ENCODE results near the gene HOXD11. TPM values are rescaled to one million over a fixed set of nuclear protein-coding genes. Genes with fewer than 3 reads are reported as not detected.

The HOXD11 gene
- total and polyA plus RNA-seq, 2 experiments from 2014 or later: not detected

DNA sequence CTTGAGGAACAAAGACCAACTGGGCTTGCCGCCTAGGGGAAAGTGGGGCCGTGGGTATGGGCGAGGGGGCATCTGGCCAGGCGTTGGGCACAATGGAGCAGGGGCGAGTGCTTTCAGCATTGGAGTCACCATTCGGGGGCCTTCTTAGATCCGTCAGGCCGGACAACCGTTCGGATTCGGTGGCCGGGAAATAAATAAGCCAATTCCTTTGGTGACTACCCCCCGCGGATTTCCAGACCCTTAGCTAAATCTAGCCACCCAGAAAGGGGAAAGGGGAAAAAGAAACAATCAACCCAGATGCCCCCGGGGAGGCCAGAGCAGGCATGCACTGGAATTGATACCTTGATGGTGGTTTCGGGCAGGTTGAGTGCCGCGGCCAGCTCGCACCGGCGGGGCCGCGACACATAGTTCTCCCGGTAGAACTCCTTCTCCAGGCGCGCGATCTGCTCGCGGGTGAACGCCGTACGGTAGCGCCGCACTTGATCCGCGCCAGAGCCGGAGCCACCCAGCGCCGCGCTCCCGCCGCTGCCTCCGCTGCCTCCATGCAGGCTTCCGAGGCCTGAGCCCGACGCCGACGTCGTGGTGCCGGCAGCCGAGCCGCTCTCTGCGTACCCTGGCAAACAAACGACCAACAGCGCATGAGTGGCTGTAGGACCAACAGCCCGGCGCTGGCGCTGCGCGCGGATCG, 25.1 kb upstream of the HOXD11 start (continued):
- TF ChIP-seq, protein P1, sequence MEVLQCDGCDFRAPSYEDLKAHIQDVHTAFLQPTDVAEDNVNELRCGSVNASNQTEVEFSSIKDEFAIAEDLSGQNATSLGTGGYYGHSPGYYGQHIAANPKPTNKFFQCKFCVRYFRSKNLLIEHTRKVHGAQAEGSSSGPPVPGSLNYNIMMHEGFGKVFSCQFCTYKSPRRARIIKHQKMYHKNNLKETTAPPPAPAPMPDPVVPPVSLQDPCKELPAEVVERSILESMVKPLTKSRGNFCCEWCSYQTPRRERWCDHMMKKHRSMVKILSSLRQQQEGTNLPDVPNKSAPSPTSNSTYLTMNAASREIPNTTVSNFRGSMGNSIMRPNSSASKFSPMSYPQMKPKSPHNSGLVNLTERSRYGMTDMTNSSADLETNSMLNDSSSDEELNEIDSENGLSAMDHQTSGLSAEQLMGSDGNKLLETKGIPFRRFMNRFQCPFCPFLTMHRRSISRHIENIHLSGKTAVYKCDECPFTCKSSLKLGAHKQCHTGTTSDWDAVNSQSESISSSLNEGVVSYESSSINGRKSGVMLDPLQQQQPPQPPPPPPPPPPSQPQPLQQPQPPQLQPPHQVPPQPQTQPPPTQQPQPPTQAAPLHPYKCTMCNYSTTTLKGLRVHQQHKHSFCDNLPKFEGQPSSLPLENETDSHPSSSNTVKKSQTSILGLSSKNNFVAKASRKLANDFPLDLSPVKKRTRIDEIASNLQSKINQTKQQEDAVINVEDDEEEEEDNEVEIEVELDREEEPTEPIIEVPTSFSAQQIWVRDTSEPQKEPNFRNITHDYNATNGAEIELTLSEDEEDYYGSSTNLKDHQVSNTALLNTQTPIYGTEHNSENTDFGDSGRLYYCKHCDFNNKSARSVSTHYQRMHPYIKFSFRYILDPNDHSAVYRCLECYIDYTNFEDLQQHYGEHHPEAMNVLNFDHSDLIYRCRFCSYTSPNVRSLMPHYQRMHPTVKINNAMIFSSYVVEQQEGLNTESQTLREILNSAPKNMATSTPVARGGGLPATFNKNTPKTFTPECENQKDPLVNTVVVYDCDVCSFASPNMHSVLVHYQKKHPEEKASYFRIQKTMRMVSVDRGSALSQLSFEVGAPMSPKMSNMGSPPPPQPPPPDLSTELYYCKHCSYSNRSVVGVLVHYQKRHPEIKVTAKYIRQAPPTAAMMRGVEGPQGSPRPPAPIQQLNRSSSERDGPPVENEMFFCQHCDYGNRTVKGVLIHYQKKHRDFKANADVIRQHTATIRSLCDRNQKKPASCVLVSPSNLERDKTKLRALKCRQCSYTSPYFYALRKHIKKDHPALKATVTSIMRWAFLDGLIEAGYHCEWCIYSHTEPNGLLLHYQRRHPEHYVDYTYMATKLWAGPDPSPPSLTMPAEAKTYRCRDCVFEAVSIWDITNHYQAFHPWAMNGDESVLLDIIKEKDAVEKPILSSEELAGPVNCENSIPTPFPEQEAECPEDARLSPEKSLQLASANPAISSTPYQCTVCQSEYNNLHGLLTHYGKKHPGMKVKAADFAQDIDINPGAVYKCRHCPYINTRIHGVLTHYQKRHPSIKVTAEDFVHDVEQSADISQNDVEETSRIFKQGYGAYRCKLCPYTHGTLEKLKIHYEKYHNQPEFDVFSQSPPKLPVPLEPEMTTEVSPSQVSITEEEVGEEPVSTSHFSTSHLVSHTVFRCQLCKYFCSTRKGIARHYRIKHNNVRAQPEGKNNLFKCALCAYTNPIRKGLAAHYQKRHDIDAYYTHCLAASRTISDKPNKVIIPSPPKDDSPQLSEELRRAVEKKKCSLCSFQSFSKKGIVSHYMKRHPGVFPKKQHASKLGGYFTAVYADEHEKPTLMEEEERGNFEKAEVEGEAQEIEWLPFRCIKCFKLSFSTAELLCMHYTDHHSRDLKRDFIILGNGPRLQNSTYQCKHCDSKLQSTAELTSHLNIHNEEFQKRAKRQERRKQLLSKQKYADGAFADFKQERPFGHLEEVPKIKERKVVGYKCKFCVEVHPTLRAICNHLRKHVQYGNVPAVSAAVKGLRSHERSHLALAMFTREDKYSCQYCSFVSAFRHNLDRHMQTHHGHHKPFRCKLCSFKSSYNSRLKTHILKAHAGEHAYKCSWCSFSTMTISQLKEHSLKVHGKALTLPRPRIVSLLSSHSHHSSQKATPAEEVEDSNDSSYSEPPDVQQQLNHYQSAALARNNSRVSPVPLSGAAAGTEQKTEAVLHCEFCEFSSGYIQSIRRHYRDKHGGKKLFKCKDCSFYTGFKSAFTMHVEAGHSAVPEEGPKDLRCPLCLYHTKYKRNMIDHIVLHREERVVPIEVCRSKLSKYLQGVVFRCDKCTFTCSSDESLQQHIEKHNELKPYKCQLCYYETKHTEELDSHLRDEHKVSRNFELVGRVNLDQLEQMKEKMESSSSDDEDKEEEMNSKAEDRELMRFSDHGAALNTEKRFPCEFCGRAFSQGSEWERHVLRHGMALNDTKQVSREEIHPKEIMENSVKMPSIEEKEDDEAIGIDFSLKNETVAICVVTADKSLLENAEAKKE (CRISPR knock-in tag; IDR thresholded peaks at IDR 0.05): no peak
- TF ChIP-seq POLR2AphosphoS5 (IDR thresholded peaks at IDR 0.05; ENCODE audit: low read depth) (no peak), NANOG (IDR thresholded peaks at IDR 0.05; ENCODE audit: borderline replicate concordance) (no peak)

DNA sequence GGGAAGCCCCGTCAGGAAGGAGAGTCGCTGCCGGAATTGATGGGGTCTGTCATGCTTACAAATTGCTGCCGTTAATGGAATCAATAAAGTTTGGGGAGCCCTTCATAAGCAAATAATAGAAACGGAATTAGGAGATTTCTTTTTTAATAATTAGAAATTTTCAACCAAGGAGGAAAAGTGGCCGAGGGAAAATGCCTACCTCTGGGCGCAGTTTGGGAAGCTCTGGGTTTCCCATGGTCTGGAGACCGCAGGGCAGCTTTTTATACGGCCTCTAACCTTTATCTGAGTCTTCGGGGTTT, 24.6 kb upstream of the HOXD11 start:
- Histone ChIP-seq H3K27ac (ENCODE audit: low read depth) (no peak overlapping the region), H3K36me3 (ENCODE audit: insufficient read depth) (no peaks in the 10 kb centered on the region), H3K9me2 (ENCODE audit: insufficient read depth) (no peaks in the 10 kb centered on the region), H4K20me1 (replicated peaks; ENCODE audit: insufficient read depth) (peaks cover 44% of the 10 kb centered on the region), H3K27me3 (ENCODE audit: insufficient read depth) (peaks cover 98% of the 10 kb centered on the region), H3K4me2 (peak overlapping the region; percentile 60; the same call in 1 of the 2 replicates), H2AFZ (no peak overlapping the region; the same call in 1 of the 2 replicates), H3K4me1 (ENCODE audit: insufficient read depth) (peaks cover 52% of the 10 kb centered on the region), H3F3A (replicated peaks; ENCODE audit: low read depth) (peaks cover 35% of the 10 kb centered on the region), H3K79me2 (replicated peaks; ENCODE audit: insufficient read depth) (no peaks in the 10 kb centered on the region), H3K4me3 (peak overlapping the region; percentile 37)
- Mint-ChIP-seq H3K27ac (no peak overlapping the region), H3K9me3 (peaks cover 11% of the 10 kb centered on the region; the same call in 2 of the 3 replicates), H3K4me1 (peaks cover 47% of the 10 kb centered on the region), H3K27me3 (ENCODE audit: insufficient read depth, low read depth, poor library complexity) (peaks cover 96% of the 10 kb centered on the region), H3K4me3 (peak overlapping the region; percentile 40; the same call in 2 of the 3 replicates), H3K36me3 (ENCODE audit: low read depth) (peaks cover 4% of the 10 kb centered on the region; the same call in 1 of the 3 replicates)
- DNase-seq (ENCODE audit: low spot score): no peak
- no peak for TF ChIP-seq ZNF114 (CRISPR knock-in tag; IDR thresholded peaks at IDR 0.05)
- TF ChIP-seq EZH2 (IDR thresholded peaks at IDR 0.05; ENCODE audit: low read depth, unreplicated experiment): peak; percentile 92
- no peak for ATAC-seq
